ENCODE data around the gene TLR8. TPM values are rescaled to one million over a fixed set of nuclear protein-coding genes. Genes with fewer than 3 reads are reported as not detected.

The TLR8 gene
- total RNA-seq, 4 donors from 2014 or later = 0.63 to 1.8 (median 1.4) TPM

GRCh38 chrX:12878536-12878935 lies 27.9 kb upstream of the TLR8 start:
- WGBS, 2 donors = 67 to 69% methylated on average over 1 of the region's 1 CpG
- Histone ChIP-seq H3K4me3 (no peak overlapping the region), H3K27ac (no peak overlapping the region), H3K9me3 (no peaks in the 10 kb centered on the region), H3K4me1 (no peaks in the 10 kb centered on the region), H3K27me3 (no peaks in the 10 kb centered on the region), H3K36me3 (no peaks in the 10 kb centered on the region)
- TF ChIP-seq EP300 (IDR thresholded peaks at IDR 0.05) = no peak
- TF ChIP-seq POLR2A (IDR thresholded peaks at IDR 0.05) = no peak
- TF ChIP-seq CTCF (IDR thresholded peaks at IDR 0.05) = no peak
- DNase-seq (ENCODE audit: low spot score in 2 of 2) = no peak

- Histone ChIP-seq H3K4me1 (no peaks in the 10 kb centered on the region), H3K4me3 (no peak overlapping the region)
Observed at GRCh38 chrX:12881914-12882313, 24.5 kb upstream of the TLR8 start.

GRCh38 chrX:12885508-12885907 lies 20.9 kb upstream of the TLR8 start:
- 29 to 57% methylated on average over 5 of the region's 5 CpGs for WGBS, 2 donors
- no peak overlapping the region for H3K27ac ChIP-seq
- TF ChIP-seq CTCF (IDR thresholded peaks at IDR 0.05) (no peak), POLR2A (IDR thresholded peaks at IDR 0.05) (no peak), EP300 (IDR thresholded peaks at IDR 0.05) (no peak)

More at GRCh38 chrX:12881914-12882313, 24.5 kb upstream of the TLR8 start:
- Histone ChIP-seq H3K27ac (no peak overlapping the region), H3K27me3 (no peaks in the 10 kb centered on the region), H3K9me3 (no peaks in the 10 kb centered on the region), H3K36me3 (no peaks in the 10 kb centered on the region)
- TF ChIP-seq EP300 (IDR thresholded peaks at IDR 0.05) (no peak), CTCF (IDR thresholded peaks at IDR 0.05) (no peak), POLR2A (IDR thresholded peaks at IDR 0.05) (no peak)
- DNase-seq (ENCODE audit: low spot score in 2 of 2) = no peak
- WGBS, 2 donors = 81 to 100% methylated on average over 1 to 2 of the region's 2 CpGs

GRCh38 chrX:12886545-12886944 lies 19.9 kb upstream of the TLR8 start:
- Histone ChIP-seq H3K27ac (no peak overlapping the region), H3K9me3 (no peaks in the 10 kb centered on the region), H3K27me3 (no peaks in the 10 kb centered on the region), H3K36me3 (no peaks in the 10 kb centered on the region), H3K4me3 (no peak overlapping the region), H3K4me1 (peaks cover 0 to 3% (median 0%) of the 10 kb centered on the region in 4 donors)
- 76 to 87% methylated on average over 3 of the region's 3 CpGs for WGBS, 2 donors
- DNase-seq (ENCODE audit: low spot score in 2 of 2) = no peak
- TF ChIP-seq POLR2A (IDR thresholded peaks at IDR 0.05) (no peak), EP300 (IDR thresholded peaks at IDR 0.05) (no peak), CTCF (IDR thresholded peaks at IDR 0.05) (no peak)

More at GRCh38 chrX:12885508-12885907, 20.9 kb upstream of the TLR8 start:
- no peaks in the 10 kb centered on the region for H3K27me3 ChIP-seq
- no peaks in the 10 kb centered on the region for H3K4me1 ChIP-seq
- no peaks in the 10 kb centered on the region for H3K9me3 ChIP-seq
- no peaks in the 10 kb centered on the region for H3K36me3 ChIP-seq
- no peak for DNase-seq (ENCODE audit: low spot score in 2 of 2)
- H3K4me3 ChIP-seq = no peak overlapping the region

GRCh38 chrX:12887141-12887540 lies 19.3 kb upstream of the TLR8 start:
- TF ChIP-seq EP300 (IDR thresholded peaks at IDR 0.05) (no peak), POLR2A (IDR thresholded peaks at IDR 0.05) (no peak), CTCF (IDR thresholded peaks at IDR 0.05) (no peak)
- no peaks in the 10 kb centered on the region for H3K36me3 ChIP-seq
- 72 to 83% methylated on average over 2 of the region's 2 CpGs for WGBS, 2 donors

More at GRCh38 chrX:12887141-12887540, 19.3 kb upstream of the TLR8 start:
- no peak overlapping the region for H3K27ac ChIP-seq
- DNase-seq (ENCODE audit: low spot score in 2 of 2) = no peak
- H3K4me3 ChIP-seq = no peak overlapping the region
- peaks cover 0 to 3% (median 0%) of the 10 kb centered on the region in 4 donors for H3K4me1 ChIP-seq
- no peaks in the 10 kb centered on the region for H3K9me3 ChIP-seq
- no peaks in the 10 kb centered on the region for H3K27me3 ChIP-seq

Measured in tibial nerve (tissue), 4 donors.